Hippocampal formation (tissue), 2 donors: ENCODE data around the gene PHACTR1.
"Not testable (repeated sequence)": the region's sequence is repeated elsewhere in the genome, so short reads cannot be mapped to it uniquely, and the experiment has no call there.

Experiments
- DNase-seq, 2 donors: peaks; one replicate each; lab custom pipeline; 2025; lab: John Stamatoyannopoulos, UW

Gene PHACTR1

GRCh38 chr6:13239530-13240455 lies 523.2 kb downstream of the PHACTR1 start:
- no peak for DNase-seq

GRCh38 chr6:13241364-13241763 lies 524.8 kb downstream of the PHACTR1 start:
- DNase-seq = no peak

GRCh38 chr6:13242178-13242577 lies 525.6 kb downstream of the PHACTR1 start:
- DNase-seq = no peak

GRCh38 chr6:13242590-13242989 lies 526.0 kb downstream of the PHACTR1 start:
- DNase-seq = no peak

- no peak for DNase-seq
Measured at GRCh38 chr6:13243033-13243432, 526.5 kb downstream of the PHACTR1 start.

GRCh38 chr6:13243745-13244144 lies 527.2 kb downstream of the PHACTR1 start:
- DNase-seq = not testable (repeated sequence)

- no peak for DNase-seq
Measured at GRCh38 chr6:13247627-13248026, 531.1 kb downstream of the PHACTR1 start.

- no peak for DNase-seq
Measured at GRCh38 chr6:13248053-13248452, 531.5 kb downstream of the PHACTR1 start.

- DNase-seq = no peak
Measured at GRCh38 chr6:13248584-13248985, 532.0 kb downstream of the PHACTR1 start.

- DNase-seq = no peak
Measured at GRCh38 chr6:13248994-13249393, 532.4 kb downstream of the PHACTR1 start.

- no peak for DNase-seq
Measured at GRCh38 chr6:13249817-13250216, 533.2 kb downstream of the PHACTR1 start.

GRCh38 chr6:13250703-13251102 lies 534.1 kb downstream of the PHACTR1 start:
- DNase-seq = no peak

- no peak for DNase-seq
Measured at GRCh38 chr6:13251242-13251641, 534.7 kb downstream of the PHACTR1 start.

GRCh38 chr6:13252790-13253189 lies 536.2 kb downstream of the PHACTR1 start:
- DNase-seq = no peak

- DNase-seq = no peak
Measured at GRCh38 chr6:13253272-13253671, 536.7 kb downstream of the PHACTR1 start.

GRCh38 chr6:13256266-13257001 lies 539.9 kb downstream of the PHACTR1 start:
- no peak for DNase-seq

- no peak for DNase-seq
Measured at GRCh38 chr6:13259393-13259792, 542.8 kb downstream of the PHACTR1 start.

- DNase-seq = no peak
Measured at GRCh38 chr6:13260101-13260598, 543.6 kb downstream of the PHACTR1 start.

- DNase-seq = no peak
Measured at GRCh38 chr6:13260831-13261230, 544.3 kb downstream of the PHACTR1 start.

GRCh38 chr6:13261464-13261994 lies 545.0 kb downstream of the PHACTR1 start:
- DNase-seq = peak in 1 of 2 donors; percentile 25

GRCh38 chr6:13262302-13263230 lies 546.0 kb downstream of the PHACTR1 start:
- no peak for DNase-seq
